HG02763 (cell line): ENCODE measurements around the gene KRTAP4-11.
"Not testable (repeated sequence)": the region's sequence is repeated elsewhere in the genome, so short reads cannot be mapped to it uniquely, and the experiment has no call there.

Experiments
- ATAC-seq: cut with Tn5 transposase; IDR thresholded peaks from one replicate; pipeline ENCODE4 v1.9.1; 2021; ENCODE audit warnings: mild to moderate bottlenecking, moderate library complexity; ENCODE audit not compliant: unreplicated experiment

KRTAP4-11 gene

GRCh38 chr17:41125064-41125463 lies 6.9 kb upstream of the KRTAP4-11 start:
- ATAC-seq, result no peak

- ATAC-seq, result not testable (repeated sequence)
Observed at GRCh38 chr17:41123991-41124371, 5.8 kb upstream of the KRTAP4-11 start, which contains the start of gene KRTAP4-12. KRTAP4-12 (minus strand) TSS chr17:41124182; CDS start chr17:41124122, 60 bp downstream.

GRCh38 chr17:41123292-41123990 lies 5.3 kb upstream of the KRTAP4-11 start:
- not testable (repeated sequence) for ATAC-seq

- ATAC-seq, result no peak
Observed at GRCh38 chr17:41121742-41122141, 3.6 kb upstream of the KRTAP4-11 start.

- ATAC-seq, result not testable (repeated sequence)
Observed at GRCh38 chr17:41119696-41120690, 1.8 kb upstream of the KRTAP4-11 start.

GRCh38 chr17:41118721-41119120 lies 548 bp upstream of the KRTAP4-11 start:
- ATAC-seq, result no peak

- ATAC-seq, result no peak
Observed at GRCh38 chr17:41116297-41116696, 1.9 kb downstream of the KRTAP4-11 start.

- ATAC-seq, result no peak
Observed at GRCh38 chr17:41111151-41111885, 6.9 kb downstream of the KRTAP4-11 start.

GRCh38 chr17:41108728-41109386 lies 9.3 kb downstream of the KRTAP4-11 start:
- ATAC-seq, result not testable (repeated sequence)

GRCh38 chr17:41107941-41108450 lies 10.2 kb downstream of the KRTAP4-11 start:
- no peak for ATAC-seq

GRCh38 chr17:41105347-41105746 lies 12.8 kb downstream of the KRTAP4-11 start, which contains the start of gene KRTAP4-9:
KRTAP4-9 (plus strand) TSS chr17:41105389; CDS start chr17:41105389, 0 bp downstream.
- ATAC-seq, result not testable (repeated sequence)

GRCh38 chr17:41104386-41105038 lies 13.7 kb downstream of the KRTAP4-11 start:
- not testable (repeated sequence) for ATAC-seq

GRCh38 chr17:41103896-41104295 lies 14.3 kb downstream of the KRTAP4-11 start:
- ATAC-seq, result no peak

- no peak for ATAC-seq
Observed at GRCh38 chr17:41101586-41102259, 16.4 kb downstream of the KRTAP4-11 start, which contains the start of gene KRTAP4-16. KRTAP4-16 (minus strand) TSS chr17:41102209; CDS start chr17:41102209, 0 bp downstream.

- ATAC-seq, result not testable (repeated sequence)
Observed at GRCh38 chr17:41099682-41100480, 18.3 kb downstream of the KRTAP4-11 start.

GRCh38 chr17:41098481-41098880 lies 19.7 kb downstream of the KRTAP4-11 start:
- no peak for ATAC-seq

- no peak for ATAC-seq
Observed at GRCh38 chr17:41098042-41098441, 20.1 kb downstream of the KRTAP4-11 start, which contains the start of gene KRTAP4-8. KRTAP4-8 (minus strand) TSS chr17:41098142; CDS start chr17:41098084, 58 bp downstream.

- ATAC-seq, result no peak
Observed at GRCh38 chr17:41096055-41096454, 22.1 kb downstream of the KRTAP4-11 start.
